Hepatocyte (in vitro differentiated cells): ENCODE data around the gene SP110.

Source experiments
- EZH2 ChIP-seq: fragments of 200-600 bp; sonication (generic); IDR thresholded peaks from 2 replicates; pipeline ENCODE4 v1.6.1; 2016; ENCODE audit warnings: antibody characterized with exemption, mild to moderate bottlenecking, borderline replicate concordance
- TF ChIP-seq, protein P1 (sequence below): fragments of 200-600 bp; sonication (generic); IDR thresholded peaks from 2 replicates; pipeline ENCODE4 v1.5.1; 2016; ENCODE audit warnings: antibody characterized with exemption, mild to moderate bottlenecking; ENCODE audit not compliant: poor library complexity

DNA sequence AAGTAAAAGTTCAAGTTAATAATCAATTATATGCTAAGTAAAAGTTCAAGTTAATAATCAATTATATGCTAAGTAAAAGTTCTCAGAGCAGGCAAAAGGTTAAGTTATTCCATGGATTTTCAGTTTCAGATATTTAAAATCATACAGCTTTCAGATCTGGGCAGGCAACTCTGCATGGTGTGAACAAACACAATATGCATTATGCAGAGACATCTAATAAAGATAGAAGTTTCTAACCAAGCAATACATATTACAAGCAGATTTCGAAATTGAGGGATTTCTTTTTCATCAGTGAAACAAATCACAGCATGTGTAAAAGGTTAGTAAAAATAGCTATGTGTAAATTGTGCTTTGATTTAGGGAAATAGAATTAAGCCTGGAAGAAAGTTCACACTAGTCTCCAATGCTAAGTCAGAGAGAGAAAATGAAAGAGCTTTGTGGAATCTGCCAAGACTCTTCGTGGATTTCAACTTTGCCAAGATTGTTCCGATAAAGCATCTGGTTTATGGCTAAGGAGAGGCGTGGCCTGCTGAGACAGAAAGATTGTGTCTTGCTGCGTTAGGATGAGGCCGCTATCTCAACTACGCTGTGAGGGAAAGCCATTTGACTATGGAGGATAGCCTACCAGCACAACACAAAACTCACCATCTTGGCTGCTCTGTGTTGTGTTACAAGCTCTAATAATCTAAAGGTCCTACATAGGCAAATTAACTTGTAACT, 91.0 kb downstream of the SP110 start:
- TF ChIP-seq, protein P1, sequence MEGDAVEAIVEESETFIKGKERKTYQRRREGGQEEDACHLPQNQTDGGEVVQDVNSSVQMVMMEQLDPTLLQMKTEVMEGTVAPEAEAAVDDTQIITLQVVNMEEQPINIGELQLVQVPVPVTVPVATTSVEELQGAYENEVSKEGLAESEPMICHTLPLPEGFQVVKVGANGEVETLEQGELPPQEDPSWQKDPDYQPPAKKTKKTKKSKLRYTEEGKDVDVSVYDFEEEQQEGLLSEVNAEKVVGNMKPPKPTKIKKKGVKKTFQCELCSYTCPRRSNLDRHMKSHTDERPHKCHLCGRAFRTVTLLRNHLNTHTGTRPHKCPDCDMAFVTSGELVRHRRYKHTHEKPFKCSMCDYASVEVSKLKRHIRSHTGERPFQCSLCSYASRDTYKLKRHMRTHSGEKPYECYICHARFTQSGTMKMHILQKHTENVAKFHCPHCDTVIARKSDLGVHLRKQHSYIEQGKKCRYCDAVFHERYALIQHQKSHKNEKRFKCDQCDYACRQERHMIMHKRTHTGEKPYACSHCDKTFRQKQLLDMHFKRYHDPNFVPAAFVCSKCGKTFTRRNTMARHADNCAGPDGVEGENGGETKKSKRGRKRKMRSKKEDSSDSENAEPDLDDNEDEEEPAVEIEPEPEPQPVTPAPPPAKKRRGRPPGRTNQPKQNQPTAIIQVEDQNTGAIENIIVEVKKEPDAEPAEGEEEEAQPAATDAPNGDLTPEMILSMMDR: no peak
- no peak for TF ChIP-seq EZH2
